Measurements from ENCODE around the gene SCCPDH. TPM values are rescaled to one million over a fixed set of nuclear protein-coding genes. Genes with fewer than 3 reads are reported as not detected.

Gene SCCPDH
- total RNA-seq, 2 donors from 2014 or later: 25.1 to 28.9 TPM

DNA sequence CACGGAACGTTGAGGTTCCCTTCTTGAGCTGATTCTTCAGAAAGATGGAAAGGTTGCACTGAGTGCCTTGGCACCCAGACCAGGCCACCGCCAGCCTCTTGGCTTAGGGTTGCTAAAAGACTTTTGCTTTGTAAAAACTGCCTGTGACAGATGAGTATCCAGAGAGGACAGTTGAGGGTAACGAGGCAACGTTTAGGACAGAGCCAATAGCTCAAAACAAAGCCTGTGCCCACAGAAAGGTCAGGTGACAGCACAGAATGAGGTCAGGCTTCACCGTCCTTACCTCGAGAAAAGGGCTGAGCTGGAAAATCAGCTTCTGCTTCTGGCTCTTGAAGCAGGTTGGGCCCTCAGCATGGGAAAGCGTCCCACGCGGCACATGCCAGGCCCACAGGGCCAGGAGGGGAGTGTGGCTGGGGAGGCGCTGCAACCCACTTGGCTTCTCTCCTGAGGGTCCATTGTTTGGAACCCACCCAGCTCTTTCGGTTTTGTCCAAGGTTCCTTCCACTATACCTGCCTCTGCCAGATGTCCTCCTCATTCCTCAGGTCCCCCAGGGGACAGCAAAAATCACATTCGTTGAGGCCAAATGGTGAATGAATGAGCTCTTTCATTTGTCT lies 55.5 kb downstream of the SCCPDH start:
- Mint-ChIP-seq H3K27me3 (ENCODE audit: insufficient read depth) (no peaks in the 10 kb centered on the region), H3K4me1 (no peaks in the 10 kb centered on the region), H3K4me3 (no peak overlapping the region), H3K27ac (no peak overlapping the region), H3K9me3 (no peaks in the 10 kb centered on the region), H3K36me3 (ENCODE audit: low read depth) (peaks cover 43% of the 10 kb centered on the region)
- no peak overlapping the region for H3K4me3 ChIP-seq (ENCODE audit: low read length)
- DNase-seq: no peak
- TF ChIP-seq, protein P1, sequence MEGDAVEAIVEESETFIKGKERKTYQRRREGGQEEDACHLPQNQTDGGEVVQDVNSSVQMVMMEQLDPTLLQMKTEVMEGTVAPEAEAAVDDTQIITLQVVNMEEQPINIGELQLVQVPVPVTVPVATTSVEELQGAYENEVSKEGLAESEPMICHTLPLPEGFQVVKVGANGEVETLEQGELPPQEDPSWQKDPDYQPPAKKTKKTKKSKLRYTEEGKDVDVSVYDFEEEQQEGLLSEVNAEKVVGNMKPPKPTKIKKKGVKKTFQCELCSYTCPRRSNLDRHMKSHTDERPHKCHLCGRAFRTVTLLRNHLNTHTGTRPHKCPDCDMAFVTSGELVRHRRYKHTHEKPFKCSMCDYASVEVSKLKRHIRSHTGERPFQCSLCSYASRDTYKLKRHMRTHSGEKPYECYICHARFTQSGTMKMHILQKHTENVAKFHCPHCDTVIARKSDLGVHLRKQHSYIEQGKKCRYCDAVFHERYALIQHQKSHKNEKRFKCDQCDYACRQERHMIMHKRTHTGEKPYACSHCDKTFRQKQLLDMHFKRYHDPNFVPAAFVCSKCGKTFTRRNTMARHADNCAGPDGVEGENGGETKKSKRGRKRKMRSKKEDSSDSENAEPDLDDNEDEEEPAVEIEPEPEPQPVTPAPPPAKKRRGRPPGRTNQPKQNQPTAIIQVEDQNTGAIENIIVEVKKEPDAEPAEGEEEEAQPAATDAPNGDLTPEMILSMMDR (conservative IDR thresholded peaks at IDR 0.05): no peak
- H3K36me3 ChIP-seq (ENCODE audit: control insufficient read depth, insufficient read depth, low read length): peaks cover 18% of the 10 kb centered on the region
- WGBS, 2 experiments (ENCODE audit: insufficient coverage in 1 of 2, insufficient read length in 1 of 2): 95 to 96% methylated on average over 10 to 13 of the region's 13 CpGs
- no peaks in the 10 kb centered on the region for H3K9me3 ChIP-seq (ENCODE audit: control insufficient read depth, low read length)
- no peaks in the 10 kb centered on the region for H3K4me1 ChIP-seq (ENCODE audit: control insufficient read depth, insufficient read depth, low read length)
- no peak overlapping the region for H3K9ac ChIP-seq (ENCODE audit: extremely low read depth, low read length, poor library complexity, severe bottlenecking)
- no peaks in the 10 kb centered on the region for H3K27me3 ChIP-seq (ENCODE audit: control insufficient read depth, insufficient read depth, low read length, poor library complexity, severe bottlenecking)
- no peak overlapping the region for H3K27ac ChIP-seq (ENCODE audit: low read depth, low read length)

DNA sequence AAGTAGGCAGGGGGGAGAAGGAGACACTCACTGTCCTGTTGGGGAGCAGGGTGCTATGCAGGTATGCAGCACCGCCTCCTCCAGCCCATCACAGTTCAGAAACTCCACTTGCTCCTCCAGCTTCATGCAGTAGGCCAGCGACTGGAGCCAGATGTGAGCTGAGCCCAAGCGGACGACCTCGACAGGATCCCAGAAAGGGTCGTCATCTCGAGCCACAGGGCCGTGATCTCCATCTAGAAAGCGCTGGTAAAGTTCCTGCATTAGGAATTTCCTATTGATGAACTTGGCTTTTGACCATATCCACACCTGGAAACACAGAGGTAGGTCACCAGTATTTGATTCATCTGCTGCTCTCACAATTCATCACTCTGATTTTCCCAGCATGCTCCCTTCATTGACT lies 56.1 kb downstream of the SCCPDH start:
- Mint-ChIP-seq H3K36me3 (ENCODE audit: low read depth) (peaks cover 43% of the 10 kb centered on the region), H3K4me3 (no peak overlapping the region), H3K9me3 (no peaks in the 10 kb centered on the region), H3K27me3 (ENCODE audit: insufficient read depth) (no peaks in the 10 kb centered on the region), H3K4me1 (no peaks in the 10 kb centered on the region), H3K27ac (no peak overlapping the region)
- no peak for DNase-seq
- 98 to 99% methylated on average over 8 to 9 of the region's 9 CpGs for WGBS, 2 experiments (ENCODE audit: insufficient coverage in 1 of 2, insufficient read length in 1 of 2)
- peaks cover 14% of the 10 kb centered on the region for H3K36me3 ChIP-seq (ENCODE audit: control insufficient read depth, insufficient read depth, low read length)
- TF ChIP-seq, protein P1 (conservative IDR thresholded peaks at IDR 0.05): no peak
- no peak overlapping the region for H3K27ac ChIP-seq (ENCODE audit: low read depth, low read length)
- no peak overlapping the region for H3K9ac ChIP-seq (ENCODE audit: extremely low read depth, low read length, poor library complexity, severe bottlenecking)
- no peaks in the 10 kb centered on the region for H3K9me3 ChIP-seq (ENCODE audit: control insufficient read depth, low read length)
- no peaks in the 10 kb centered on the region for H3K27me3 ChIP-seq (ENCODE audit: control insufficient read depth, insufficient read depth, low read length, poor library complexity, severe bottlenecking)
- no peak overlapping the region for H3K4me3 ChIP-seq (ENCODE audit: low read length)
- H3K4me1 ChIP-seq (ENCODE audit: control insufficient read depth, insufficient read depth, low read length): no peaks in the 10 kb centered on the region

DNA sequence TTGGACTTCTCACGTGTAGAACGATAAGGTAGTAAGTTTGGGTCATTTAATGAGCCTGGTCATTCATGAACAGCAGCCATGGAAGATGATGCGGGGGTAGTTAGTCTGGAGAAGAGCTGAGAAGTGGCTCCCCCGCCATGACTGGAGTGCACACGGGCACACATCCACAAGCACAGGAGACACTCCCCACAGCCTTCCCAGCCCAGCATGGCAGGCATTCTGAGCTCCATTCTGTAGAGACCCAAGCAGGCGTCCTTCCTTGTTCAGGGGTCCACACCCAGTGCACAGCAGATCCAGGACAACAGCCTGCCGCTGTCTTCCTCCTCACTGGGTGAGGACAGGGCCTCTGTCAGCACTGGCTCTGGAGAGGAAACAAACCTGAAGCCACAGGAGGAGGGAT lies 57.0 kb downstream of the SCCPDH start:
- Histone ChIP-seq H3K9me3 (ENCODE audit: control insufficient read depth, low read length) (no peaks in the 10 kb centered on the region), H3K27me3 (ENCODE audit: control insufficient read depth, insufficient read depth, low read length, poor library complexity, severe bottlenecking) (no peaks in the 10 kb centered on the region), H3K4me3 (ENCODE audit: low read length) (no peak overlapping the region), H3K9ac (ENCODE audit: extremely low read depth, low read length, poor library complexity, severe bottlenecking) (no peak overlapping the region), H3K36me3 (ENCODE audit: control insufficient read depth, insufficient read depth, low read length) (peaks cover 8% of the 10 kb centered on the region), H3K4me1 (ENCODE audit: control insufficient read depth, insufficient read depth, low read length) (no peaks in the 10 kb centered on the region), H3K27ac (ENCODE audit: low read depth, low read length) (no peak overlapping the region)
- no peak overlapping the region for H3K4me3 Mint-ChIP-seq
- WGBS, 2 experiments (ENCODE audit: insufficient coverage in 1 of 2, insufficient read length in 1 of 2): 93 to 97% methylated on average over 7 of the region's 7 CpGs
- H3K4me1 Mint-ChIP-seq: no peaks in the 10 kb centered on the region
- no peak for DNase-seq
- H3K9me3 Mint-ChIP-seq: peaks cover 2% of the 10 kb centered on the region
- H3K27me3 Mint-ChIP-seq (ENCODE audit: insufficient read depth): no peaks in the 10 kb centered on the region
- H3K36me3 Mint-ChIP-seq (ENCODE audit: low read depth): peaks cover 37% of the 10 kb centered on the region
- H3K27ac Mint-ChIP-seq: no peak overlapping the region
- TF ChIP-seq, protein P1 (conservative IDR thresholded peaks at IDR 0.05): no peak

Measured in endodermal cell (in vitro differentiated cells).